ENCODE data around the gene CTIF.
A peak's percentile ranks its signal among the peaks of the same experiment; 100 is the strongest.

The CTIF gene

DNA sequence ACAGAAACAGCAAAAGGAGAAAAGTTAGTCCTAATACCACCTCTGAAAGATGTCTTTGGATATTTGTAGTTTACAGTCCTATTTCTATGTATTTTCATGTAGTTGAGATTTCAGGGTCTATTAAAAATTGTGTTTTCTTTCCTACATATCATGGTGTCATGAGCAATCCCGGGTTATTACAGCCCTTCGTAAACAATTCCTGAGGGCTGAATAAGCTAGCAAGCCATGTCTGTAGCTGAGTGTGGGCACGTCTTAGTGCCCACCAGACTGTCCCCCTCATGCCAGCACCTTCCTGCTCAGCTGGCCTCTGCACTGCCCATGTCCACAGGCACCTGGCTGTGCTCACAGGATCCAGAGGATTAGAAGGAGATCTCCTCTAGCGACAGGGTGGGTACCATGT lies 60.6 kb downstream of the CTIF start:
- DNase-seq, result no peak

DNA sequence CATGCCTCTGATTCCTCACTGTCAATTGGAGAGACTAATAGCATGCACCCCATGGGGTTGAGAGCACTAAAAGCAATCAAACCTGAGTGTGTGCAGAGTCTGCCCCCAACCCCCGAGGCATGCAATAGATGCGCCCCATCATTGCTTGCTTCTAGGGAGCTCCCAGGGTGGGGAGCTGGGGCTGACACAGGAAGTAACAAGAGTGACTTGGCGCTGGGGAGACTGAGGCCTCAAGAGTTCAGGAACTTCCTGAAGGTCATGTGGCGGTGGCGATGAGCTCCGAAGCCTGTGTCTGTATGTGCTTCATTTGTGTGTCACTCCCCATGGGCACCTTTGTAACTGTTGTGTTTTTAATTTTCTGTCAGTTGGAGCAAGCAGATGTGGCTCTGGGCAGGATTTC lies 61.2 kb downstream of the CTIF start:
- no peak for DNase-seq

DNA sequence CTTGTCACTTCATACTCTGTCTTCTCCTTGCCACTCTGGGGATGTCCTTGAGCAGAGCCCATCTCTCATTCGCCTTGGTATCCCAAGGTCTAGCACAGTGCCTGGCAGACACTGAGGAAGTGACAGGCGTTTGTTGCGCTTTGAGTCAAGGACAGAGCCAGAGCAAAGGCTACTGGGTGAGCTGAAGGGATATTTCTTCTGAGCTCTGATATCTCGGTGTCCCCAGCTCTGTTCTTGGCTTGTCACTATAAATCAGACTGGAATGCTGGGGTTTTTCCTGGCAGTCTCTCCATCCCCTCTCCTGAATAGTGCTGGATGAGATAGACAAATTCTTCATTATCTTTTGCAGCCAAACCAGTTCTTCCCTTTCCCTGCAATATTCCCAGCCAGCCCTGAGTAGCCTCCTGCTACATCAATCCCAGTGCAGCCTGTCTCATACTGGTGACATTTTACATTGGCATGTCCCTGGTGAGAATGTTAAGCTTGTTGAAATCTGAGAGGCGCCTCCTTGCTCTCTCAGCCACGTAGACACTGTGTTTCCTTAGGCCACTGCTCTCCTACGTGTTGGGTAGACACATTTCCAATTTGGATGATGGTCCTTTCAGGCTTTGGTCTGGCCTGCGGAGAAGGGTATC lies 61.7 kb downstream of the CTIF start:
- no peak for DNase-seq

DNA sequence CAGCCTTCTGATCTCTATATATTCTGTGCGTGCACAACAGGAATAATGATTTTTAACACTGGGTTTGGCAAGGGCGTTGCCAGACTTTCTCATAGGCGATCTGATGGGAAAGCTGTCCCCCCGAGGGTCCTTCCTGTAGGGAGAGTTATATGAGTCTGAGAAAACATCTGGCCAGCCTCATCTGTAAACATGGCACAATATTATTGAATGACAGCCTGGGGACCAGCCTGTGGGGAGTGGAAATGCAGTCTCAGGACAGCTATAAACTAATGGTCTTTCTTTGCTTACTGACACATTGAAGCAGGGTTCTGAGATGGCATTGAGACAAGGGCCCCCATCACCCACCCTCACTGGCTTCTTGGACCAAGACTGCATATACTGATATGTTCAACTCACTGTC lies 62.5 kb downstream of the CTIF start:
- no peak for DNase-seq

- DNase-seq, result no peak
Measured at GRCh38 chr18:48602759-48603390, 64.0 kb downstream of the CTIF start.

DNA sequence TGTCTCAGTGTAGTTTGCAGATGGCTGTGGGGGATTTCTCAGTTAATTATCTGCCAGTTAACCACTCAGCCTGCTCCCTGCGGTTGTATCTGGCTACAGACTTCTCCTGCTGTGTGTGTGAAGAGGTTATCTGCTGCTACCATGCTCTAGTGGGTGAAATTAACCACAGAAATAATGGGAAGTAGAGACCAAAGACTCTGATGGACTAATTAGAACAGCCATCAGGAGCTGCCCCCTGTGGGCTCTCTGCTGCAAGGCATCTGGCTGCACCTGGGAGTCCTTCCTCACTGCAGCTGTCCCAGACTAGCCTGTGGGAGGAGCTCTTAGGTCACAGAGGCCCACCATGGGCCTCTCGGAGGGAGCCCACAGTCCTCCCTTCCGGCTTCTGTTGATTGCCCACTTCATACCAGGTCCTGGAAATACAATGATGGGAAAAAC lies 66.6 kb downstream of the CTIF start:
- peak in 3 of 56 donors; percentile 22 to 30 (median 29) for DNase-seq

DNA sequence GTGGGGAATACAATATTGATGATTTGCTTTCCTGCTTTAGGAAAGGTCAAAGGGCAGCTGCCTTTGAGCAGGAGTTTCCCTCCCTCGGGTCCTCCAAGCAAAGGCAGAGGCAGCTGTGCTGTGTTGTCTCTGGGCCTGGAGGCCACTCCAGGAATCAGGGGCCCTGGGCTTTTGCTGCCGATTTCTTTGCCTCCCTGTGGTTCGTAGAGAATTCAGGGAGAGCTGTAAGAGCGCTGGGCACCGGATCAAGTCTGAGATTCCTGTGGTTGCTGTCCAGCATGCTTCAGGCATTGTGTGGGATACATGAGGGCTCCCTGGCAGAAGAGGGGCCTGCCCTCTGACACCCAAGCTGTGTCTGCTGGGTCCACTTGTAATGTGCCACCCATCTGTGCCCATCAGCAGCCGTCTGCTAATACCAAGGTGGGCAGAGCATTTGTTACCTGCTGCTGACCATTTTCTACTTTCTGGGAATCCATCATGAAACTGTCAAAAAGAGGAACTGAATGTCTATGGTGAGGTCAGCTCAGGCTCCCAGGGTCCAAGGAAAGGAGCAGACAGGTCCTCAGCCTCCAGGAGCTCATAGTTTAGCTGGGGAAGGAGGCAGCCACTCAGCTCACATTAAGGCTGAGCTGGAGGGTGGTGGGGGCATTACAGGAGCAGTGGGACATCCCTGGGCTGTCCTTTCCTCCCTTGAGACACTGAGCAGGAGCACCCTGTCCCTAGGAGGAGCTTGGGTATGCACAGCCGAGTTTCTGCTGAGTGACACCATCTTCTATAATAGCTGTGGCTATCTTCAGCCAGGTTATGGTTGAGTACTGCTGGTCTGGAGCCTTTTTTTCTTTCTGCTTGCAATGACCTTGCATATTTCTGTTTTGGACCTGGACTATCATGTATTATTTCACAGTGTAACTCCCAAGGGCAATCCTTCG lies 68.5 kb downstream of the CTIF start:
- DNase-seq, result peak in 9 of 56 donors; percentile 17 to 55 (median 29)

GRCh38 chr18:48608581-48608980 lies 69.8 kb downstream of the CTIF start:
- DNase-seq, result peak in 14 of 56 donors; percentile 14 to 61 (median 36)

DNA sequence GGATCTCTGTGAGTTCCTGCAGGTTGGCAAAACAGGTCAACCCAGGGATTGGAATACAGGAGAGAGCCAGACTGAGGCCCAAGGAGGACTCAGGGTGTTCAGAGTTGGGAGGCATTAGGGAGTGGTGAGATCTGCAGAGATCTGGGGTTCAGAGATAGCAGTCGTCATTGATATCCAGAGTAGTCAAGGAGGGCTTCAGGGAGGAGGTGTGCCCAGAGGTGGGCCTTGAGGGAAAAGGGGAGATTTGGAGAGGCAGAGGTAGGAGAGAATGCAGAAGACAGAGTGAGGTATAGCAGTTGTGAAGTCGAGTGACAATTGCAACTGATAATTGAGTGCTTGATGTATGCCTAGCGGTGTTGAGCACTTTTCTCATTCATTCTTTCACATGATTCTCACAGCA lies 70.3 kb downstream of the CTIF start:
- DNase-seq, result no peak

DNA sequence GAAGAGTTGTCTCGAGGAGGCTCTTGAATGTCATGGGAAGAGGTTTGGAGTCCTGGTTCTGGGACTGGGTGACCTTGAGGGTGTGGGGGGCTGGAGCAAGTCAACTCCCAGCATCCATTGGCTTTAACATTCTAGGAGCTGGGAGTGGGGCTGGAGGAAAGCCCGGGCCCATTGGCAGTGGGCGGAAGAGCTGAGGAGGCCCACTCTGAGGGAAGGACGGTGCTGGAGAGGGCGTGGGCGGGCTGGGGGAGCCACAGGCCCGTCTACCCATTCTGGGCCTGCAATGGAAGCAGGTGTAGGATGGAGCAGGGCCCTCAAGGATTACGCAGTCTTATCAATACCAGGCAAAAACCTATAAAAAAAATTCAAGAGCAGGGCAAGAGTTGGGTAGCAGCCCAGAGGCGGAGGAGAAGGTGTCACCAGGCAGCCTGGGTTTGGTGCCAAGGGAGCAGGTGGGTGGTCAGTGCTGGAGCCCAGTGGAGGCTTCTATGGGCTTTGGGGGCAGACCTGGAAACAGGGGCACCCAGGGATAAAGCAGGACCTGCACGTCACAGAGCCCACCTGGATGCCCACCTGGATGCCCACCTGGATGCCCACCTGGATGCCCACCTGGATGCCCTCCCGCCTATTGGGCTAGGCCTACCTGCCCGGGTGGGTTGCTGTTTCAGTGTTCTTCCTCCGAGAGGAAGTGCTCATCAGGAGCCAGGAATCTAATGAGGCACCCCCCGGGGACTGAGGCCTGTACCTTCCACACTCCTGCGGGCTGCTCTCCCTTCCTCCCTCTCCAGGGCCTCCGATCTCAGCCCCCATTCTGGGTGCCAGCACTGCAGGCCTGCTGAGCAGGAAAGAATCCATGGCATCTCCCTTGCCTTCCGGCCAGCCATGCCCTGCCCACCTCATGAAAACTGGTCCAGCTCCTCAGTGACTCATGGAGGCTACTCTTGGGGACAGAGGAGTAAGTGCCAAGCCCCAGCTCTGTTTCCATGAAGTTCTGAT lies 71.3 kb downstream of the CTIF start:
- DNase-seq, result no peak

DNA sequence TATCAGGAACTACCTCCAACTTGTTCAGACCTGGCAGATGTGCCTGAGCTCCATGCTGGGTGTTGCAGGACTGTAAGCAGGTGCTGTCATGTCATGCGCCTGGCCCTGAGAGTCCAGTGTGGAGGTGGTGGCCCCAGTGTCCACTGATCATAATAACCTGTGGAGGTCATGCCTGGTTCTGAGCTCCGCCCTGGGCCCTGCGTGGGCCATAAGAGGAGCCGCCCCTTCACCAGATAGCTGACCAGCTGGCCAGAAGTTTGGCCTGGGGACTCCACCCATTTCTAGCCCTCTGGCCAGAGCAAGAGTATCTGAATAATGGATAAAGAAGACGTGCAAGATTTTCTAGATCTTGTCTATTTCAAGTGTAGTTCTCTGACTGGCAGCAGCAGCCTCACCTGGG lies 72.4 kb downstream of the CTIF start:
- DNase-seq, result no peak

GRCh38 chr18:48611785-48612480 lies 73.1 kb downstream of the CTIF start:
- DNase-seq, result no peak

GRCh38 chr18:48612511-48612910 lies 73.7 kb downstream of the CTIF start:
- DNase-seq, result no peak

GRCh38 chr18:48612917-48613316 lies 74.1 kb downstream of the CTIF start:
- no peak for DNase-seq

DNA sequence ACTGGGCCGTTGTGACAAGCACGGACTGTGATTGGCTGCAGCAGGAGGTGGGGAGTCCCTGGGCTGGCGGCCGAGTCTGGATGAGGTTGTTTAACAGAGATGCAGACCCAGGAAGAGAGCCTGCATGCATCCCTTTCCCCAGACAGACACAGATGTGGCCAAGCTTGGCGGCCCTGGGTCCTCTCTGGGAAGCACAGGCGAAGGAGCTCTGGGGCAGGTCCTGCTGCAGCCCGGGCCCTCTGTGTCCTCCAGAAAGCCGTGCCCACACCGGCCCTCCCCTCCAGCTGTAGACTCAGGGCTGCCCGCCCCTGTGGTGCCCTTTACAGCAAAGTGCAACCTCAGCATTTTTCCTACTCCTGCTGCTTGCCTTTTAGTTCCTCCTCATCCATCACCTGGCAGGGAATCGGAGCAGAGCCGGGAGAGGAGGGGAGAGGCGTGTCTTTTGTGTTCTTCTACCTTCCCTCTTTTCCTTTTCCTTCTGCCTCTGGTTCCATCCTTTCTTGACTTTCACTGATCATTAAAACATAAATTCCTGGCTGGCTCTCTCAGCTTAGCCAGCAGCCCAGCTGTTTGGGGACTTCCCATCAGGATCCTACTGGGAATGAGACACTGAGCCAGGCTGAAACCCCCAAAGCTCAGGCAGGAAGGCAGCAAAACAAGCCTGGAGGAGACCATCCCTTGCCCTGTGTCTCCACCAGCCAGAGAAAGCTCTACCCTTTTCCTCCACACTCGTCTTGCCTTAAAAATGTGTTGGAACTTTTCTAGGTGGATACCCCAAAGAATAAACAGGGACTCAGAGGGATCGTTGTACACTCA lies 75.0 kb downstream of the CTIF start:
- DNase-seq, result peak in 54 of 56 donors; percentile 11 to 86 (median 68)

DNA sequence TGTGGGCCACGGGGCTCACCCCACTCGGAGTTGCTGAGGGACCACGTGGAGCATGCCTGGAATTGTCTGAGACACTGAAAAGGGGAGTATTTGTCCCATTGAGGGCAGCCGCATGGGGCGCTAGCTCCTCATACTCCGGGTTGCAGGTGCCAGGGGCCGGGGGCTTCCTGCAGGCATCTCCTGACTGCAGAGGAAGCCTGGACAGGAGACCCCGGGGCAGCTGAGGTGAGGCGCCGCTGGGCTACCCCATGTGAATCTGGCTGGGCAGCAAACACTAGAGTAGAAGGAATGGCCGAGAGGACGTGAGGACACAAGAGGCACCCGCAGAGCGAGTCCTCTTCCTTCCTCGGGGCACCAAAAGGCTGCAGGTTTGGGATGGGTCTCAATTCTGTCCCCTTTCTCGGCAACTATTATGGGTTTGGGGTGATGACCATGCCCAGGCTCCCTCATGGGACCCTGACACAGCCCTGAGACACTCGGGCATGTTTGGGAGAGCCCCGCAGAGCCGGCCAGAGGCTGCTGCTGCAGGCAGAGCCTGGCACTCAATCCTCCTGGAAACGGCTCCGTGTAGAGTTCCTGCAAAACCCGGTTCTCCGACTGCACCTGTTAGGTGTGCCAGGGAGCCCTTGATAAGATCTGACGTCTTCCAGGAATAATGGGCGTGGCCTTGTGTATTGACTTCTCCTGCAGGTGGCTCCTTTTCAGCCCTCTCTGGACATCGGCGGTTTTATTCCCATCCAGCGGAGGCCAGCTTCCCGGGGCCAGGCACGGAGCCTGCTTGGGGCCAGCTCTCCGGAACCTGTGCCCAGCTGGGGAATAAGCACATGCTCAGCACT lies 77.0 kb downstream of the CTIF start:
- no peak for DNase-seq

DNA sequence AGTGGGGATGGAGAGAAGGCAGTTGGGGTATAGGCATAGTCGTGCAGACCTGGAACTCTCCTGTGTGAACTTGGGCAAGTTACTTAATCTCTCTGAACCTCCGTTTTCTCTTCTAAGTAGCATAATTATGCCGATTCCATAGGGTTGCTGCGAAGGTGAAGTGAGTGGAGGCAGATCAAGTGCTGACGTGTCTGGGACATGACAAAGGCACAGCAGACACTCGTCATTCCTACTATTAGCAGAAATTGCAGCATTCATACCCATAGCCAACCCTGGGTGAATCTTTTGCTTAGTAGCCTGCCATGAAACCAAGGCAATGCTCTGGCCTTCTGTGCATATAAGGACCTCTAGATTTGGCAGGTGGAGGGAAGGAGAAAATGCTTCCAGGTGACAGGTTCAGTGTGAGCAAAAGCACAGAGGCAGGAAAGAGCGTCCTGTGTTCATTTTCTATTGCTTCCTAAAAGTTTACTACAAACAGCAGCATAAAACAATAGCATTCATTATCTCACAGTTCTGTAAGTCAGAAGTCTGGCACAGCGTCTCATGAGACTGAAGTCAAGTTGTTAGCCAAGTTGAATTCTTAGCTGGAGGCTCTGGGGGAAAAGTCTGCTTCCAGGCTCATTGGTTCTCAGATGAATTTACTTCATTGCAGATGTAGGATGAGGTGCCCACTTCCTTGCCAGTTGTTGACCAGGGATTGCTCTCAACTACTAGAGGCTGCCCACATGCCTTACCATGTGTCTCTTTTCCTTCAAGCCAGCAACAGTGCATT lies 77.8 kb downstream of the CTIF start:
- DNase-seq, result no peak
